ENCODE results near the gene SLX4IP. TPM values are rescaled to one million over a fixed set of nuclear protein-coding genes. Genes with fewer than 3 reads are reported as not detected.

The SLX4IP gene
- total RNA-seq, 2 donors from 2014 or later: 7.0 to 8.2 TPM

DNA sequence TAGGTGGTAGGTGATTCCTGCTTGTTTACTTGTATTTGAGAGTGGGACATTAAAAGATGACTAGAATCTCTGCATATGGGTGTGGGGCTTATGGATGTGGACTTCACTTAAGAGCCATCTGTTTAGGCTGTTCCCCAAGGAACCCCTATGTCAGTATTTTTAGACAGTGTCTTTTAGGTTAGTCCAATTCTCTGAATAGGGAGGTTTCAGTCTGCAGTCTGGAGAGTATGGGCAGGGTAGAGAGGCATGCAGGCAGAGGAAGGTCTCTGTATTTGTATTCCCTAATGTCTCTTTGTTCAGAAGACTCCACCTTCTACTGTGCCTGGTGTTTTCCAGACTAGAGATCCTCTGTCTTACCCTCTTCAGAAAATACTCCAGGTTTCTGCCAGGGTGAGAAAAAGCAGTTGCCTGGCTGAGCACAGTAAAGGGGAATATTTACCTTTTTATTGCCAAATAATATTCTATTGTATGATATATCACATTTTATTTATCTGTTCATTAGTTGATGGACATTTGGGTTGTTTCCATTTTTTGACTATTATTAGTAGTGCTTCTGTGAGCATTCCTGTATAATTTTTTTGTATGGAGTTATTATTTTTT, 19.1 kb downstream of the SLX4IP start:
- Histone ChIP-seq H3K27ac (no peak overlapping the region), H3K4me1 (replicated peaks) (no peaks in the 10 kb centered on the region), H3K36me3 (no peaks in the 10 kb centered on the region), H3K9me3 (no peaks in the 10 kb centered on the region), H3K4me3 (no peak overlapping the region), H3K27me3 (replicated peaks; ENCODE audit: insufficient read depth) (no peaks in the 10 kb centered on the region)
- DNase-seq (ENCODE audit: low spot score): no peak
- TF ChIP-seq POLR2AphosphoS5 (IDR thresholded peaks at IDR 0.05) (no peak), POLR2A (IDR thresholded peaks at IDR 0.05) (no peak)
- TF ChIP-seq, protein P1, sequence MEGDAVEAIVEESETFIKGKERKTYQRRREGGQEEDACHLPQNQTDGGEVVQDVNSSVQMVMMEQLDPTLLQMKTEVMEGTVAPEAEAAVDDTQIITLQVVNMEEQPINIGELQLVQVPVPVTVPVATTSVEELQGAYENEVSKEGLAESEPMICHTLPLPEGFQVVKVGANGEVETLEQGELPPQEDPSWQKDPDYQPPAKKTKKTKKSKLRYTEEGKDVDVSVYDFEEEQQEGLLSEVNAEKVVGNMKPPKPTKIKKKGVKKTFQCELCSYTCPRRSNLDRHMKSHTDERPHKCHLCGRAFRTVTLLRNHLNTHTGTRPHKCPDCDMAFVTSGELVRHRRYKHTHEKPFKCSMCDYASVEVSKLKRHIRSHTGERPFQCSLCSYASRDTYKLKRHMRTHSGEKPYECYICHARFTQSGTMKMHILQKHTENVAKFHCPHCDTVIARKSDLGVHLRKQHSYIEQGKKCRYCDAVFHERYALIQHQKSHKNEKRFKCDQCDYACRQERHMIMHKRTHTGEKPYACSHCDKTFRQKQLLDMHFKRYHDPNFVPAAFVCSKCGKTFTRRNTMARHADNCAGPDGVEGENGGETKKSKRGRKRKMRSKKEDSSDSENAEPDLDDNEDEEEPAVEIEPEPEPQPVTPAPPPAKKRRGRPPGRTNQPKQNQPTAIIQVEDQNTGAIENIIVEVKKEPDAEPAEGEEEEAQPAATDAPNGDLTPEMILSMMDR (IDR thresholded peaks at IDR 0.05): no peak
- intact Hi-C loops (cut with DNase I): no loop called here

DNA sequence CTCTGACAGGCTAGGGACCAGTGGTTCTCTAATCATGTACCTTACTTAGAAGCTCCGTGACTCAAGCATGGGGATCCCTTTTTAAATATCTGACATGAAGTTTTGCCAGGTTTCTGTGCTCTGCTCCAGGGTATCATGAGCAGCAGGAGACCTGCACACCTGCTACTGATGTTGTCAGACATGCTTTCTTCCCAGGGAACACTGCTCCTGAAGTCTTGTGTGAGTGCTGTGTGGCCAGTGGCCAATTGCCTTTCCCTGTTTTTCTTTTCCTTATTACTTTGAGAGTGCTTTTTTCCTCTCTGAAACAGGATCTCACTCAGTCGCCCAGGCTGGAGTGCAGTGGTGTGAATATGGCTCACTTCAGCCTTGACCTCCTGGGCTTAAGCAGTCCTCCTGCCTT, 26.4 kb downstream of the SLX4IP start:
- 97% methylated on average over 2 of the region's 2 CpGs for WGBS
- intact Hi-C loops (cut with DNase I): loop anchor here (10.0 kb wide), 1 partner anchor 1083 kb away; no protein-coding TSS in a partner anchor
- TF ChIP-seq POLR2A (IDR thresholded peaks at IDR 0.05): no peak
- TF ChIP-seq POLR2AphosphoS5 (IDR thresholded peaks at IDR 0.05): no peak
- TF ChIP-seq, protein P1 (IDR thresholded peaks at IDR 0.05): no peak

DNA sequence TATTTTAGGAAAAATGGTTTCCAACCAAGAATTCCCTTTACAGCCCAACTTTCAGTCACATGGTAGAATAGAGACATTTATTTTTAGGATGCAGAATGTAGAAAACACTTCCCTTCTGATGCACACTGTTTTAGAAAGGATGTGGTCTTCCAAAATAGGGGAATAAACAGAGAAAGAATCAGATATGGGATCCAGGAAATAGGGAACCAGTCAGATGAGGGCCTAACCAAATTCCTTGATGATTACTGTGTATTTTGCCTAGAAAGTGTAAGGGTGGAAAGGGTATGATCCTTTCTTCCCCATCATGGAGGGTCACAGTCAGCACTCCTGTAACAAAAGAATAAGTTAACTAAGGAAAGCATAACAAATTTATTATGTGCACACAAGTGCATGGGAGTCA, 27.4 kb downstream of the SLX4IP start:
- Histone ChIP-seq H3K36me3 (no peaks in the 10 kb centered on the region), H3K27me3 (replicated peaks; ENCODE audit: insufficient read depth) (no peaks in the 10 kb centered on the region), H3K4me1 (replicated peaks) (no peaks in the 10 kb centered on the region), H3K9me3 (no peaks in the 10 kb centered on the region), H3K4me3 (no peak overlapping the region), H3K27ac (no peak overlapping the region)
- intact Hi-C loops (cut with DNase I): loop anchor here (10.0 kb wide), 1 partner anchor 1082 kb away; no protein-coding TSS in a partner anchor
- TF ChIP-seq POLR2AphosphoS5 (IDR thresholded peaks at IDR 0.05) (no peak), POLR2A (IDR thresholded peaks at IDR 0.05) (no peak)
- TF ChIP-seq, protein P1 (IDR thresholded peaks at IDR 0.05): no peak
- DNase-seq (ENCODE audit: low spot score): no peak

More for the DNA sequence above, 26.4 kb downstream of the SLX4IP start:
- no peaks in the 10 kb centered on the region for H3K27me3 ChIP-seq (replicated peaks; ENCODE audit: insufficient read depth)
- no peak overlapping the region for H3K4me3 ChIP-seq
- H3K36me3 ChIP-seq: no peaks in the 10 kb centered on the region
- H3K9me3 ChIP-seq: no peaks in the 10 kb centered on the region
- no peaks in the 10 kb centered on the region for H3K4me1 ChIP-seq (replicated peaks)
- DNase-seq (ENCODE audit: low spot score): no peak
- H3K27ac ChIP-seq: no peak overlapping the region

- H3K9me3 ChIP-seq: no peaks in the 10 kb centered on the region
- H3K27me3 ChIP-seq (replicated peaks; ENCODE audit: insufficient read depth): no peaks in the 10 kb centered on the region
- WGBS: 94% methylated on average over 2 of the region's 2 CpGs
- no peak overlapping the region for H3K4me3 ChIP-seq
- intact Hi-C loops (cut with DNase I): loop anchor here (10.0 kb wide), 1 partner anchor 1081 kb away; no protein-coding TSS in a partner anchor
- H3K4me1 ChIP-seq (replicated peaks): no peaks in the 10 kb centered on the region
- TF ChIP-seq POLR2A (IDR thresholded peaks at IDR 0.05) (no peak), POLR2AphosphoS5 (IDR thresholded peaks at IDR 0.05) (no peak)
- TF ChIP-seq, protein P1 (IDR thresholded peaks at IDR 0.05): no peak
- no peak overlapping the region for H3K27ac ChIP-seq
- DNase-seq (ENCODE audit: low spot score): no peak
- no peaks in the 10 kb centered on the region for H3K36me3 ChIP-seq
Measured at GRCh38 chr20:10463622-10464021, 28.5 kb downstream of the SLX4IP start.

- DNase-seq (ENCODE audit: low spot score): no peak
- Histone ChIP-seq H3K9me3 (no peaks in the 10 kb centered on the region), H3K36me3 (no peaks in the 10 kb centered on the region), H3K4me3 (no peak overlapping the region), H3K27me3 (replicated peaks; ENCODE audit: insufficient read depth) (no peaks in the 10 kb centered on the region), H3K27ac (no peak overlapping the region), H3K4me1 (replicated peaks) (no peaks in the 10 kb centered on the region)
- TF ChIP-seq POLR2A (IDR thresholded peaks at IDR 0.05): no peak
- TF ChIP-seq, protein P1 (IDR thresholded peaks at IDR 0.05): no peak
- TF ChIP-seq POLR2AphosphoS5 (IDR thresholded peaks at IDR 0.05): no peak
- intact Hi-C loops (cut with DNase I): loop anchor here (5.0 to 10.0 kb wide), 2 partner anchors 87 to 1080 kb away; no protein-coding TSS in a partner anchor
- 83% methylated on average over 3 of the region's 3 CpGs for WGBS
Measured at GRCh38 chr20:10465135-10465534, 30.0 kb downstream of the SLX4IP start.

Data from prostate gland (tissue), 2 donors.